ENCODE results near the gene DCST1. TPM values are rescaled to one million over a fixed set of nuclear protein-coding genes. Genes with fewer than 3 reads are reported as not detected.

DCST1 gene
- total RNA-seq, 4 donors from 2014 or later, result not detected

GRCh38 chr1:154993572-154994268 is 39.9 kb upstream of the DCST1 start, which contains the start of gene LENEP:
Gene LENEP, plus strand, starts transcription at chr1:154993586. Its CDS starts 22 bp downstream, at chr1:154993608.
- TF ChIP-seq CTCF (IDR thresholded peaks at IDR 0.05; ENCODE audit: low read depth), result no peak

GRCh38 chr1:154994269-154994587 is 39.4 kb upstream of the DCST1 start:
- TF ChIP-seq CTCF (IDR thresholded peaks at IDR 0.05; ENCODE audit: low read depth), result no peak

DNA sequence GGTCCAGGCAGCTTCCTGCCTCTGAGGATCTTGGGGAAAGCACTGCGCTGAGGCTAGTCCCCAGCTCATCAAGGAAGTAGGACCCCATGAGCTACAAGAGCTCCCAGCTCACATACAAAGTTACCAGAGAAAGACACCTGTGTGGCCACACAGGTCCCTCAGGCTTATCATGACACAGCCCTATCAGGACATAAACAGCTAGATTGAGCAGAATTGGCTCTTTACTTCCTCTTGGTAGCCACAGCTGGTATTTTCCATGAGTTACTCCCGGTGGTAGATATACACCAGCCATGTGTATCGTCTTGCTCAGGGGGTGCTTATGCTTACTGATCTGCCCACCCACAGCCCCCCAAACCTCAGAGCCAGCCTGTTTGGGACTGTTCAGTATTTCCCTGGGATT is 39.0 kb upstream of the DCST1 start:
- TF ChIP-seq CTCF (IDR thresholded peaks at IDR 0.05; ENCODE audit: low read depth), result no peak

GRCh38 chr1:154996966-154997701 is 36.5 kb upstream of the DCST1 start:
- no peak for TF ChIP-seq CTCF (IDR thresholded peaks at IDR 0.05; ENCODE audit: low read depth)

GRCh38 chr1:154998201-154998780 is 35.3 kb upstream of the DCST1 start:
- TF ChIP-seq CTCF (IDR thresholded peaks at IDR 0.05; ENCODE audit: low read depth), result no peak

DNA sequence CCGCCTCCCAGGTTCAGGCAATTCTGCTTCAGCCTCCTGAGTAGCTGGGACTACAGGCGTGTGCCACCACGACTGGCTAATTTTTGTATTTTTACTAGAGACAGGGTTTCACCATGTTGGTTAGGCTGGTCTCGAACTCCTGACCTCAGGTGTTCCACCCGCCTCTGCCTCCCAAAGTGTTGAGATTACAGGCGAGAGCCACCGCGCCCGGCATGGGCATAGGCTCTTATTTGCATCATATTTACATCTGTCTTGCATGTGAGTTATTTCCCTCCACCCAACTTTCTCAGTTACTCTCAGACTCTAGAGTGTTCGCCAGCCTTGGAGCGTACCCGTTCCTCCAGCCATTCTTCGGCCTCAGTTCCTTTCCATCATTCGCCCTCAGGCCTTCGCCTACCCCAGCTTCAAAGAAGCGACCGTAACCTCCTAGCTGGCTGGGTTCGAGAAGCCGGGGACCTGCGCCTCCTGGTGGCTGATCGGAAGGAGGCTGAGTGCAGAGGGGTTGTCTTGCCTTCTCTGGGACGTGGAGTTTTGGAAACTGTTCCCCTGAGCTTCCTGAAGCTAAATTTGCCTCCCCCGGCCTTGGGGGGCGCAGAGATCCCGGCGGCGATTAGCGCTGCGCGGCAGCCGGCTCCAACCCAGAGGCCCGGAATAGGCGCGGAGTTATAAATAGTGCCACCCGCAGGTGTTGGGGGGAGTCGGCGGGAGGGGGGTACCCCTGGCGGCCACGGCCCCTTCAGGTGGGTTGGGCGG is 34.6 kb upstream of the DCST1 start:
- TF ChIP-seq CTCF (IDR thresholded peaks at IDR 0.05; ENCODE audit: low read depth), result no peak

All from subcutaneous adipose tissue (tissue), 4 donors.